Panc1 (cell line): ENCODE measurements around the gene DEPP1. TPM values are rescaled to one million over a fixed set of nuclear protein-coding genes. Genes with fewer than 3 reads are reported as not detected.

Source experiments
- ATAC-seq: fragments of 200-7000 bp; cut with Tn5 transposase; 2 replicates; pipeline ENCODE4 v1.9.1; 2020; ENCODE audit warnings: mild to moderate bottlenecking, moderate library complexity
- BruUV-seq: library from RNA; stranded (reverse); fragments of 400-500 nt; replicated peaks from 2 replicates; lab custom pipeline; 2021; lab: Mats Ljungman, UMichigan
- CTCF ChIA-PET: fragments of 300-600 bp; sonication (Branson Sonifier 250); formaldehyde crosslinking; loops from one replicate; lab custom pipeline; 2022; ENCODE audit warnings: antibody characterized with exemption; lab: Charles Lee
- POLR2A ChIA-PET: fragments of 300-600 bp; sonication (Branson Sonifier 250); formaldehyde crosslinking; loops from one replicate; lab custom pipeline; 2022; ENCODE audit warnings: antibody characterized with exemption; lab: Charles Lee
- DNase-seq: peaks from one replicate; pipeline ENCODE4 v3.0.0-alpha.2; 2010; ENCODE audit warnings: low read depth, low spot score
- H3K27ac ChIP-seq: 2 replicates; pipeline ENCODE4 v1.5.1; 2011; ENCODE audit warnings: mild to moderate bottlenecking, low read length, inconsistent platforms
- H3K27me3 ChIP-seq: fragments of 200-500 bp; sonication (Bioruptor generic); 2 replicates; pipeline ENCODE4 v1.6.0; 2014; ENCODE audit warnings: low read length, inconsistent platforms; ENCODE audit not compliant: control insufficient read depth, insufficient read depth
- H3K36me3 ChIP-seq: fragments of 200-500 bp; sonication (Bioruptor generic); 2 replicates; pipeline ENCODE4 v1.5.1; 2014; ENCODE audit warnings: inconsistent platforms, mild to moderate bottlenecking, low read length, moderate library complexity; ENCODE audit not compliant: control insufficient read depth, insufficient read depth
- H3K4me1 ChIP-seq: 2 replicates; pipeline ENCODE4 v1.5.1; 2011; ENCODE audit warnings: inconsistent platforms, mild to moderate bottlenecking, low read length, moderate library complexity; ENCODE audit not compliant: control insufficient read depth, insufficient read depth
- H3K4me3 ChIP-seq, 2 experiments: 2 replicates each; pipeline ENCODE4 v1.5.1; 2011 to 2012; ENCODE audit warnings: low read depth in 2 of 2, low read length in 2 of 2, mild to moderate bottlenecking in 2 of 2, inconsistent platforms in 1 of 2, moderate library complexity in 1 of 2
- H3K9me3 ChIP-seq: fragments of 200-500 bp; sonication (Bioruptor generic); 2 replicates; pipeline ENCODE4 v1.5.1; 2014; ENCODE audit warnings: low read depth, mild to moderate bottlenecking, inconsistent platforms, low read length, moderate library complexity; ENCODE audit not compliant: control insufficient read depth, insufficient read depth
- SIN3A ChIP-seq: IDR thresholded peaks from 2 replicates; pipeline ENCODE4 v1.6.1; 2012; ENCODE audit warnings: low read depth, mild to moderate bottlenecking, low read length, moderate library complexity, borderline replicate concordance; ENCODE audit not compliant: insufficient read depth
- TCF7L2 ChIP-seq: IDR thresholded peaks from 2 replicates; pipeline ENCODE4 v1.6.1; 2011; ENCODE audit warnings: mild to moderate bottlenecking, low read depth, low read length, inconsistent platforms
- in situ Hi-C: cut with HindIII; loops from 2 replicates; pipeline ENCODE4 v1.10.0; 2016; ENCODE audit warnings: low sequenced_read_pairs, low pct_unique_long_range_greater_than_20kb
- intact Hi-C: fragments of 100-400 bp; cut with micrococcal nuclease; formaldehyde crosslinking; loops from one replicate; pipeline ENCODE4 v1.10.0; 2022; ENCODE audit not compliant: unreplicated experiment
- total RNA-seq: library from RNA; stranded (reverse); gene quantifications from one replicate; pipeline ENCODE4 v1.2.1, GENCODE V29; 2021; ENCODE audit not compliant: unreplicated experiment
- TF ChIP-seq, protein P1 (sequence below): fragments of 450-650 bp; IDR thresholded peaks from 2 replicates; pipeline ENCODE4 v1.5.1; 2017; ENCODE audit warnings: mild to moderate bottlenecking
- TF ChIP-seq, protein P2 (sequence below), 2 experiments: IDR thresholded peaks; 2 replicates each; pipeline ENCODE4 v1.6.1; 2011 to 2012; ENCODE audit warnings: low read depth in 2 of 2, control low read depth in 1 of 2, low read length in 1 of 2, mild to moderate bottlenecking in 1 of 2, moderate library complexity in 1 of 2; ENCODE audit not compliant: insufficient read depth in 1 of 2

Gene DEPP1
- total RNA-seq, 1 experiment from 2014 or later, result 16.6 TPM

DNA sequence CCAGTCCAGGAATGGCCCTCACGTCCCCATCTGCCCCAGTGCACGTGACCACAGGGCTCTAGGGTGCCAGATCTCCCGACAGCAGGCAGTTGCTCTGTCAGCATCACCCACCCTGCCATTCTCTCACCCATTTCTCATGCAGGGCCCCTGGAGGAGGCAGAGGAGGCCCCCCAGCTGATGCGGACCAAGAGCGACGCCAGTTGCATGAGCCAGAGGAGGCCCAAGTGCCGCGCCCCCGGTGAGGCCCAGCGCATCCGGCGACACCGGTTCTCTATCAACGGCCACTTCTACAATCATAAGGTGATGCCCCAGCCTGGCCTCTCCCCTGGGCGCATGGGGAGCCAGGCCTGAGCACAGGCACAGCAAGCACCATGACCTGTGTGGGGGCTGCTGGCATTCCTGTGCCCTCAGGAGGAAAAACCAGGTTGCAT is 6.1 kb upstream of the DEPP1 start:
- Histone ChIP-seq H3K36me3 (no peaks in the 10 kb centered on the region), H3K4me1 (peaks cover 31% of the 10 kb centered on the region), H3K27ac (no peak overlapping the region), H3K27me3 (no peaks in the 10 kb centered on the region), H3K9me3 (no peaks in the 10 kb centered on the region), H3K4me3 (no peak overlapping the region)
- POLR2A ChIA-PET, result no interaction called here
- intact Hi-C loops (no loop called here), in situ Hi-C loops (no loop called here)
- DNase-seq (no peak), ATAC-seq (no peak)
- CTCF ChIA-PET, result no interaction called here
- no TSS peak for BruUV-seq
- TF ChIP-seq TCF7L2, result no peak
- TF ChIP-seq, protein P1, sequence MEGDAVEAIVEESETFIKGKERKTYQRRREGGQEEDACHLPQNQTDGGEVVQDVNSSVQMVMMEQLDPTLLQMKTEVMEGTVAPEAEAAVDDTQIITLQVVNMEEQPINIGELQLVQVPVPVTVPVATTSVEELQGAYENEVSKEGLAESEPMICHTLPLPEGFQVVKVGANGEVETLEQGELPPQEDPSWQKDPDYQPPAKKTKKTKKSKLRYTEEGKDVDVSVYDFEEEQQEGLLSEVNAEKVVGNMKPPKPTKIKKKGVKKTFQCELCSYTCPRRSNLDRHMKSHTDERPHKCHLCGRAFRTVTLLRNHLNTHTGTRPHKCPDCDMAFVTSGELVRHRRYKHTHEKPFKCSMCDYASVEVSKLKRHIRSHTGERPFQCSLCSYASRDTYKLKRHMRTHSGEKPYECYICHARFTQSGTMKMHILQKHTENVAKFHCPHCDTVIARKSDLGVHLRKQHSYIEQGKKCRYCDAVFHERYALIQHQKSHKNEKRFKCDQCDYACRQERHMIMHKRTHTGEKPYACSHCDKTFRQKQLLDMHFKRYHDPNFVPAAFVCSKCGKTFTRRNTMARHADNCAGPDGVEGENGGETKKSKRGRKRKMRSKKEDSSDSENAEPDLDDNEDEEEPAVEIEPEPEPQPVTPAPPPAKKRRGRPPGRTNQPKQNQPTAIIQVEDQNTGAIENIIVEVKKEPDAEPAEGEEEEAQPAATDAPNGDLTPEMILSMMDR, result no peak
- TF ChIP-seq, protein P2, sequence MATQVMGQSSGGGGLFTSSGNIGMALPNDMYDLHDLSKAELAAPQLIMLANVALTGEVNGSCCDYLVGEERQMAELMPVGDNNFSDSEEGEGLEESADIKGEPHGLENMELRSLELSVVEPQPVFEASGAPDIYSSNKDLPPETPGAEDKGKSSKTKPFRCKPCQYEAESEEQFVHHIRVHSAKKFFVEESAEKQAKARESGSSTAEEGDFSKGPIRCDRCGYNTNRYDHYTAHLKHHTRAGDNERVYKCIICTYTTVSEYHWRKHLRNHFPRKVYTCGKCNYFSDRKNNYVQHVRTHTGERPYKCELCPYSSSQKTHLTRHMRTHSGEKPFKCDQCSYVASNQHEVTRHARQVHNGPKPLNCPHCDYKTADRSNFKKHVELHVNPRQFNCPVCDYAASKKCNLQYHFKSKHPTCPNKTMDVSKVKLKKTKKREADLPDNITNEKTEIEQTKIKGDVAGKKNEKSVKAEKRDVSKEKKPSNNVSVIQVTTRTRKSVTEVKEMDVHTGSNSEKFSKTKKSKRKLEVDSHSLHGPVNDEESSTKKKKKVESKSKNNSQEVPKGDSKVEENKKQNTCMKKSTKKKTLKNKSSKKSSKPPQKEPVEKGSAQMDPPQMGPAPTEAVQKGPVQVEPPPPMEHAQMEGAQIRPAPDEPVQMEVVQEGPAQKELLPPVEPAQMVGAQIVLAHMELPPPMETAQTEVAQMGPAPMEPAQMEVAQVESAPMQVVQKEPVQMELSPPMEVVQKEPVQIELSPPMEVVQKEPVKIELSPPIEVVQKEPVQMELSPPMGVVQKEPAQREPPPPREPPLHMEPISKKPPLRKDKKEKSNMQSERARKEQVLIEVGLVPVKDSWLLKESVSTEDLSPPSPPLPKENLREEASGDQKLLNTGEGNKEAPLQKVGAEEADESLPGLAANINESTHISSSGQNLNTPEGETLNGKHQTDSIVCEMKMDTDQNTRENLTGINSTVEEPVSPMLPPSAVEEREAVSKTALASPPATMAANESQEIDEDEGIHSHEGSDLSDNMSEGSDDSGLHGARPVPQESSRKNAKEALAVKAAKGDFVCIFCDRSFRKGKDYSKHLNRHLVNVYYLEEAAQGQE (IDR thresholded peaks at IDR 0.05; ENCODE audit: insufficient read depth in 1 of 2, low read depth in 2 of 2, low read length in 1 of 2), result no peak

DNA sequence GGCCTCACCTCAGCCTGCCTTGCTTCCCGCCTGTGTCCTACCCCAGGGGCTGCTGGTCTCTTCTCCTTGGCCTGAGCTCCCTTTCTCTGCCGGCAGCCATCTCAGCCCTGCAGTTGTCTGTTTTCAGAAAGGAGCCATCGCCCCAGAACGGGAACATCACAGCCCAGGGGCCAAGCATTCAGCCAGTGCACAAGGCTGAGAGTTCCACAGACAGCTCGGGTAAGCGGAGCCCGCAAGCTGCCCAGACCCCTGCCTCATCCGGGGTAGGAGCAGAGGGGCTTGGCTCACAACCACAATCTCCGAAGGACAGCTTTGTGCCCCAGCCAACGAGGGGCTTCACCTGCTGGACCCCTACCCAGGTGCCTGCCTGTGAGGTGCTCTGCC is 5.3 kb upstream of the DEPP1 start:
- ChIA-PET CTCF (no interaction called here), POLR2A (no interaction called here)
- DNase-seq (no peak), ATAC-seq (no peak)
- in situ Hi-C loops, result no loop called here
- Histone ChIP-seq H3K9me3 (no peaks in the 10 kb centered on the region), H3K4me3 (no peak overlapping the region), H3K4me1 (peaks cover 39% of the 10 kb centered on the region), H3K27ac (0 out of 2 replicates have a peak overlapping the region, but pooled peaks have one; percentile 24), H3K36me3 (no peaks in the 10 kb centered on the region), H3K27me3 (no peaks in the 10 kb centered on the region)
- no TSS peak for BruUV-seq
- TF ChIP-seq, protein P1, result no peak
- TF ChIP-seq, protein P2 (IDR thresholded peaks at IDR 0.05; ENCODE audit: insufficient read depth in 1 of 2, low read depth in 2 of 2, low read length in 1 of 2), result no peak
- TF ChIP-seq SIN3A (no peak), TCF7L2 (no peak)
- intact Hi-C loops, result no loop called here
